ENCODE results near the gene FSCN2.
"Not testable (repeated sequence)": the region's sequence is repeated elsewhere in the genome, so short reads cannot be mapped to it uniquely, and the experiment has no call there.

Gene FSCN2

GRCh38 chr17:81580481-81580880 lies 52.3 kb downstream of the FSCN2 start:
- no peak for TF ChIP-seq CTCF (IDR thresholded peaks at IDR 0.05; ENCODE audit: low read depth, low read length)
- no peak for DNase-seq (ENCODE audit: extremely low read depth, low read depth)

- no peak for TF ChIP-seq CTCF (IDR thresholded peaks at IDR 0.05; ENCODE audit: low read depth, low read length)
- no peak for DNase-seq (ENCODE audit: extremely low read depth, low read depth)
Measured at GRCh38 chr17:81581758-81582157, 53.6 kb downstream of the FSCN2 start.

DNA sequence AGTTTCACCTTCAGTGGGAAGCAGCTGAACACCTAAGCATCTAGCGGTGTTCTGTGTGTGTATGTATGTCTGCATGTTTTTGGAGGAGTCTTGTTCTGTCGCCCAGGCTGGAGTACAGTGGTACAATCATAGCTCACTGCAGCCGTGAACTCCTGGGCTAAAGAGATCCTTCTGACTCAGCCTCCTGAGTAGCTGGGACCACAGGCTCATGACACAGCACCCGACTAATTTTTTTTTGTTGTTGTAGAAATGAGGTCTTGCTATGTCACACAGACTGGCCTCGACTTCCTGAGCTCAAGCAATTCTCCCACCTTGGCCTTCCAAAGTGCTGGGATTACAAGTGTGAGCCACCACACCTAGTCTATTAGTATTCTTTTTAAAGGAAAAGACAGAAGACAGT lies 54.2 kb downstream of the FSCN2 start:
- TF ChIP-seq CTCF (IDR thresholded peaks at IDR 0.05; ENCODE audit: low read depth, low read length): no peak
- no peak for DNase-seq (ENCODE audit: extremely low read depth, low read depth)

GRCh38 chr17:81582749-81583148 lies 54.6 kb downstream of the FSCN2 start:
- no peak for DNase-seq (ENCODE audit: extremely low read depth, low read depth)
- no peak for TF ChIP-seq CTCF (IDR thresholded peaks at IDR 0.05; ENCODE audit: low read depth, low read length)

DNA sequence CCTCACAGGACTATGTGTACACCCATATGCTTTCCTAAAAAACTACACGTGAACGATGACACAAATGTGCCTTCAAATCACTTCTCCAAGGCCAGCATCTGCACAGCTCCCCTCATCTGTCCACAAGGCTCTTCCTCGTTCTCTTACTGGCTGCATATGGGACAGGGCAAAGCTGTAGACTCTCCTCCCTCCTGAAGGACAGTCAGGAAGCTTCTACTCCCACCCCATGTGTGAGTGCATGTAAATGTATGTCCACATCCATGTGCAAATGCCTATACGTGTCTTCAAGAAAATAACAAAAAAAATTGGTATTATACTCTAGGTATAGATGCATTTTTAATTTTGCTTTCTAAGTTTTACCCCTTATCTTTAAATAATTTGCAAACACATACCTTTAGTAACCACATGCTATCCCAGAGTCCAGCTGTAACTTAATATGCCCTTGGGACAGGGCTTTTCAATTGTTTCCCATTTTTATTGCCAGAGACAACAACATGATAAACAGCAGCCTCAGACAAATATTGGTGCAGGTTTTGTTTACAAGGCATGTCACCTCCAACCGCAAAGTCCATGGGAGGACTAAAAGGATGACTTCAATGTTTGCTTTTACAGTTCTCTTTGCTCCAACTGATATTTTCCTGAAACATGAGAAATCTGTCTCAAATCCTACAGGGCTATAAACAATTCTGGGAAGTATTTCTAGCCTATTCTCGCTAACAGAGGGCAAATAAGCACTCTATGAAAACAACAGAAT lies 55.6 kb downstream of the FSCN2 start:
- no peak for DNase-seq (ENCODE audit: extremely low read depth, low read depth)
- TF ChIP-seq CTCF (IDR thresholded peaks at IDR 0.05; ENCODE audit: low read depth, low read length): no peak

DNA sequence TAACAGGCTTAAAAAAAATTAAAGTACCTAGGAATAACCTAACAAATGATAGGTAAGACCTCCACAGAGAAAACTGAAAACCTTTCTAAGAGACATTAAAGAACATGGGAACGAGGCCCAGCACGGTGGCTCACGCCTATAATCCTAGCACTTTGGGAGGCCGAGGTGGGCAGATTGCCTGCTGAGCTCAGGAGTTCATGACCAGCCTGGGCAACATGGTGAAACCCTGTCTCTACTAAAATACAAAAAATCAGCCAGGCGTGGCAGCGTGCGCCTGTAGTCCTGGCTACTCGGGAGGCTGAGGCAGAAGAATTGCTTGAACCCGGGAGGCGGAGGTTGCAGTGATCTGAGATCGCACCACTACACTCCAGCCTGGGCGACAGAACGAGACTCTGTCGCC lies 56.6 kb downstream of the FSCN2 start:
- DNase-seq (ENCODE audit: extremely low read depth, low read depth): not testable (repeated sequence)

GRCh38 chr17:81586096-81586495 lies 57.9 kb downstream of the FSCN2 start:
- DNase-seq (ENCODE audit: extremely low read depth, low read depth): no peak
- TF ChIP-seq CTCF (IDR thresholded peaks at IDR 0.05; ENCODE audit: low read depth, low read length): no peak
